ENCODE data around the gene NCAN. TPM values are rescaled to one million over a fixed set of nuclear protein-coding genes. Genes with fewer than 3 reads are reported as not detected.
A peak's percentile ranks its signal among the peaks of the same experiment; 100 is the strongest.

NCAN gene
- total and polyA plus RNA-seq, 9 of the 15 experiments (the other 6 are each of a cell fraction or from before 2014, with no cell fraction given), result 0.04 TPM; not detected in 8

DNA sequence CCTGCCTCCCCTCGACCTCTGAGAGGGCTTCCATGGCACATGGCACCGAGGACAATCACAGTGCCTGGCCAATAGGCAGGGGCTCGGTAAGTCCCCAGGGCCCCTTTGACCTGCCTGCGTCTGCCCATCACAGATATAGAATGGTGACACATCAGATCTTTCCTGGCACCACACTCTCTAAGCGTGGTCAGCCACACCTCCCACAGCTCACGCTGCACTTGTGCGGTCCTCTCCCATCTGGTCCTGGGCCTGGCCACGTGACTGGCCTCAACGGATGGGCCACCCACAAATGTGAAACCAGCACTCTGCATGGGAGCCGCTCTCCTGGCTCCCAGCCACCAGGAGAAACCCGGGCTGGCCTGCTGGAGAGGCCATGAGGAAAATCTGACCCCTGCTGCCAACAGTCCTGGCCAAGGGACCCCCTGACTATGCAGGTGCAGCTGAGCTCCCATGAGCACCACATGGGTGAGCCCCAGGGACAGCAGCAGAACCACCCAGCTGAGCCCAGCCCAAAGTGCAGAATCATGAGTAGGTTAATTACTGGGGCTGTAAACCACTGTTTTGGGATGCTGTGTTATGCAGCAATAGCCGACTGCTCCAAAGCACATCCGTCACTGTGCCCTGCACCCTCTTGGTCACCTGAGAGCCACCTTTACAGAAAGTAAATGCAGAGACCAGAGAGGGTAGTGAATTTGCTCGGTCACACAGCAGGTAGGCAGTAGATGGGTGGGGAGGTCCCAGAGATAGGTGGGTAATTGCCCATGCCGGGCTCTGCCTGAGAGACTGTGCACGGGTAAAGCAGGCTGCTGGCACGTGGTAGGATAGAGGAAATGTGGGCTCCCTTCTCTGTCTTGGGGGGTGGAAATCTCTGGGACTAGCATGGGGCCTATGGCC, 32.0 kb upstream of the NCAN start (continued):
- TF ChIP-seq, protein P1, sequence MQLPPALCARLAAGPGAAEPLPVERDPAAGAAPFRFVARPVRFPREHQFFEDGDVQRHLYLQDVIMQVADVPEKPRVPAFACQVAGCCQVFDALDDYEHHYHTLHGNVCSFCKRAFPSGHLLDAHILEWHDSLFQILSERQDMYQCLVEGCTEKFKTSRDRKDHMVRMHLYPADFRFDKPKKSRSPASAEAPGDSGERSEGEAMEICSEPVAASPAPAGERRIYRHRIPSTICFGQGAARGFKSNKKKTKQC (CRISPR knock-in tag; IDR thresholded peaks at IDR 0.05), result no peak
- TF ChIP-seq NCOA4 (IDR thresholded peaks at IDR 0.05; ENCODE audit: partially characterized antibody), result no peak
- TF ChIP-seq ZNF316 (IDR thresholded peaks at IDR 0.05), result no peak
- TF ChIP-seq, protein P2, sequence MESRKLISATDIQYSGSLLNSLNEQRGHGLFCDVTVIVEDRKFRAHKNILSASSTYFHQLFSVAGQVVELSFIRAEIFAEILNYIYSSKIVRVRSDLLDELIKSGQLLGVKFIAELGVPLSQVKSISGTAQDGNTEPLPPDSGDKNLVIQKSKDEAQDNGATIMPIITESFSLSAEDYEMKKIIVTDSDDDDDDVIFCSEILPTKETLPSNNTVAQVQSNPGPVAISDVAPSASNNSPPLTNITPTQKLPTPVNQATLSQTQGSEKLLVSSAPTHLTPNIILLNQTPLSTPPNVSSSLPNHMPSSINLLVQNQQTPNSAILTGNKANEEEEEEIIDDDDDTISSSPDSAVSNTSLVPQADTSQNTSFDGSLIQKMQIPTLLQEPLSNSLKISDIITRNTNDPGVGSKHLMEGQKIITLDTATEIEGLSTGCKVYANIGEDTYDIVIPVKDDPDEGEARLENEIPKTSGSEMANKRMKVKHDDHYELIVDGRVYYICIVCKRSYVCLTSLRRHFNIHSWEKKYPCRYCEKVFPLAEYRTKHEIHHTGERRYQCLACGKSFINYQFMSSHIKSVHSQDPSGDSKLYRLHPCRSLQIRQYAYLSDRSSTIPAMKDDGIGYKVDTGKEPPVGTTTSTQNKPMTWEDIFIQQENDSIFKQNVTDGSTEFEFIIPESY (CRISPR knock-in tag; IDR thresholded peaks at IDR 0.05), result no peak
- TF ChIP-seq, protein P3, sequence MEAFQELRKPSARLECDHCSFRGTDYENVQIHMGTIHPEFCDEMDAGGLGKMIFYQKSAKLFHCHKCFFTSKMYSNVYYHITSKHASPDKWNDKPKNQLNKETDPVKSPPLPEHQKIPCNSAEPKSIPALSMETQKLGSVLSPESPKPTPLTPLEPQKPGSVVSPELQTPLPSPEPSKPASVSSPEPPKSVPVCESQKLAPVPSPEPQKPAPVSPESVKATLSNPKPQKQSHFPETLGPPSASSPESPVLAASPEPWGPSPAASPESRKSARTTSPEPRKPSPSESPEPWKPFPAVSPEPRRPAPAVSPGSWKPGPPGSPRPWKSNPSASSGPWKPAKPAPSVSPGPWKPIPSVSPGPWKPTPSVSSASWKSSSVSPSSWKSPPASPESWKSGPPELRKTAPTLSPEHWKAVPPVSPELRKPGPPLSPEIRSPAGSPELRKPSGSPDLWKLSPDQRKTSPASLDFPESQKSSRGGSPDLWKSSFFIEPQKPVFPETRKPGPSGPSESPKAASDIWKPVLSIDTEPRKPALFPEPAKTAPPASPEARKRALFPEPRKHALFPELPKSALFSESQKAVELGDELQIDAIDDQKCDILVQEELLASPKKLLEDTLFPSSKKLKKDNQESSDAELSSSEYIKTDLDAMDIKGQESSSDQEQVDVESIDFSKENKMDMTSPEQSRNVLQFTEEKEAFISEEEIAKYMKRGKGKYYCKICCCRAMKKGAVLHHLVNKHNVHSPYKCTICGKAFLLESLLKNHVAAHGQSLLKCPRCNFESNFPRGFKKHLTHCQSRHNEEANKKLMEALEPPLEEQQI (IDR thresholded peaks at IDR 0.05), result no peak
- no peak for TF ChIP-seq ZNF354B (CRISPR knock-in tag; IDR thresholded peaks at IDR 0.05)
- no peak for TF ChIP-seq ZNF239 (CRISPR knock-in tag; IDR thresholded peaks at IDR 0.05)
- TF ChIP-seq, protein P4, sequence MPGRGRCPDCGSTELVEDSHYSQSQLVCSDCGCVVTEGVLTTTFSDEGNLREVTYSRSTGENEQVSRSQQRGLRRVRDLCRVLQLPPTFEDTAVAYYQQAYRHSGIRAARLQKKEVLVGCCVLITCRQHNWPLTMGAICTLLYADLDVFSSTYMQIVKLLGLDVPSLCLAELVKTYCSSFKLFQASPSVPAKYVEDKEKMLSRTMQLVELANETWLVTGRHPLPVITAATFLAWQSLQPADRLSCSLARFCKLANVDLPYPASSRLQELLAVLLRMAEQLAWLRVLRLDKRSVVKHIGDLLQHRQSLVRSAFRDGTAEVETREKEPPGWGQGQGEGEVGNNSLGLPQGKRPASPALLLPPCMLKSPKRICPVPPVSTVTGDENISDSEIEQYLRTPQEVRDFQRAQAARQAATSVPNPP (IDR thresholded peaks at IDR 0.05; ENCODE audit: borderline replicate concordance, insufficient read depth, insufficient read length), result no peak
- TF ChIP-seq DNMT1 (IDR thresholded peaks at IDR 0.05), result no peak
- no peak for TF ChIP-seq LCOR (CRISPR knock-in tag; IDR thresholded peaks at IDR 0.05)
- TF ChIP-seq, protein P5, sequence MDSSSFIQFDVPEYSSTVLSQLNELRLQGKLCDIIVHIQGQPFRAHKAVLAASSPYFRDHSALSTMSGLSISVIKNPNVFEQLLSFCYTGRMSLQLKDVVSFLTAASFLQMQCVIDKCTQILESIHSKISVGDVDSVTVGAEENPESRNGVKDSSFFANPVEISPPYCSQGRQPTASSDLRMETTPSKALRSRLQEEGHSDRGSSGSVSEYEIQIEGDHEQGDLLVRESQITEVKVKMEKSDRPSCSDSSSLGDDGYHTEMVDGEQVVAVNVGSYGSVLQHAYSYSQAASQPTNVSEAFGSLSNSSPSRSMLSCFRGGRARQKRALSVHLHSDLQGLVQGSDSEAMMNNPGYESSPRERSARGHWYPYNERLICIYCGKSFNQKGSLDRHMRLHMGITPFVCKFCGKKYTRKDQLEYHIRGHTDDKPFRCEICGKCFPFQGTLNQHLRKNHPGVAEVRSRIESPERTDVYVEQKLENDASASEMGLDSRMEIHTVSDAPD (CRISPR knock-in tag; IDR thresholded peaks at IDR 0.05), result no peak
- TF ChIP-seq, protein P6, sequence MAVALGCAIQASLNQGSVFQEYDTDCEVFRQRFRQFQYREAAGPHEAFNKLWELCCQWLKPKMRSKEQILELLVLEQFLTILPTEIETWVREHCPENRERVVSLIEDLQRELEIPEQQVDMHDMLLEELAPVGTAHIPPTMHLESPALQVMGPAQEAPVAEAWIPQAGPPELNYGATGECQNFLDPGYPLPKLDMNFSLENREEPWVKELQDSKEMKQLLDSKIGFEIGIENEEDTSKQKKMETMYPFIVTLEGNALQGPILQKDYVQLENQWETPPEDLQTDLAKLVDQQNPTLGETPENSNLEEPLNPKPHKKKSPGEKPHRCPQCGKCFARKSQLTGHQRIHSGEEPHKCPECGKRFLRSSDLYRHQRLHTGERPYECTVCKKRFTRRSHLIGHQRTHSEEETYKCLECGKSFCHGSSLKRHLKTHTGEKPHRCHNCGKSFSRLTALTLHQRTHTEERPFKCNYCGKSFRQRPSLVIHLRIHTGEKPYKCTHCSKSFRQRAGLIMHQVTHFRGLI (CRISPR knock-in tag; IDR thresholded peaks at IDR 0.05), result no peak
- no peak for TF ChIP-seq PTTG1 (tag; IDR thresholded peaks at IDR 0.05; ENCODE audit: low read depth)
- TF ChIP-seq RHOXF2B (CRISPR knock-in tag; conservative IDR thresholded peaks at IDR 0.05), result no peak
- TF ChIP-seq PPARD (CRISPR knock-in tag; IDR thresholded peaks at IDR 0.05), result no peak
- TF ChIP-seq GABPB2 (CRISPR knock-in tag; conservative IDR thresholded peaks at IDR 0.05), result no peak
- no peak for TF ChIP-seq ZBTB8A (IDR thresholded peaks at IDR 0.05; ENCODE audit: partially characterized antibody)
- no peak for TF ChIP-seq EP300 (IDR thresholded peaks at IDR 0.05; ENCODE audit: low read length)
- peak; percentile 49; the same call in 1 of the 2 replicates for TF ChIP-seq NFIC (IDR thresholded peaks at IDR 0.05)

Measured in K562 (cell line).